Measurements from ENCODE around the gene LHB.
"Not testable (repeated sequence)": the region's sequence is repeated elsewhere in the genome, so short reads cannot be mapped to it uniquely, and the experiment has no call there.

LHB gene

GRCh38 chr19:49059053-49059452 is 42.2 kb upstream of the LHB start:
- Histone ChIP-seq H3K27me3 (ENCODE audit: insufficient read depth, poor library complexity, severe bottlenecking) (peaks cover 66% of the 10 kb centered on the region), H3K4me3 (replicated peaks; ENCODE audit: insufficient read depth, low read length) (no peak overlapping the region), H3K27ac (replicated peaks) (no peak overlapping the region)
- TF ChIP-seq POLR2AphosphoS5 (IDR thresholded peaks at IDR 0.05; ENCODE audit: low read depth) = no peak
- TF ChIP-seq CTCF (IDR thresholded peaks at IDR 0.05; ENCODE audit: insufficient read depth, low read length) = no peak
- no peak for TF ChIP-seq REST (IDR thresholded peaks at IDR 0.05; ENCODE audit: insufficient replicate concordance, low read depth)
- TF ChIP-seq GABPA (IDR thresholded peaks at IDR 0.05; ENCODE audit: low read depth) = no peak
- no peak for TF ChIP-seq SPI1 (IDR thresholded peaks at IDR 0.05; ENCODE audit: borderline replicate concordance, low read depth)
- no peak for DNase-seq (ENCODE audit: low read depth in 1 of 2, low spot score in 1 of 2)

GRCh38 chr19:49058562-49058961 is 41.7 kb upstream of the LHB start:
- Histone ChIP-seq H3K4me3 (replicated peaks; ENCODE audit: insufficient read depth, low read length) (no peak overlapping the region), H3K27me3 (ENCODE audit: insufficient read depth, poor library complexity, severe bottlenecking) (peaks cover 61% of the 10 kb centered on the region), H3K27ac (replicated peaks) (no peak overlapping the region)
- no peak for DNase-seq (ENCODE audit: low read depth in 1 of 2, low spot score in 1 of 2)
- TF ChIP-seq SPI1 (IDR thresholded peaks at IDR 0.05; ENCODE audit: borderline replicate concordance, low read depth) (no peak), POLR2AphosphoS5 (IDR thresholded peaks at IDR 0.05; ENCODE audit: low read depth) (no peak), GABPA (IDR thresholded peaks at IDR 0.05; ENCODE audit: low read depth) (no peak), CTCF (IDR thresholded peaks at IDR 0.05; ENCODE audit: insufficient read depth, low read length) (no peak), REST (IDR thresholded peaks at IDR 0.05; ENCODE audit: insufficient replicate concordance, low read depth) (no peak)

DNA sequence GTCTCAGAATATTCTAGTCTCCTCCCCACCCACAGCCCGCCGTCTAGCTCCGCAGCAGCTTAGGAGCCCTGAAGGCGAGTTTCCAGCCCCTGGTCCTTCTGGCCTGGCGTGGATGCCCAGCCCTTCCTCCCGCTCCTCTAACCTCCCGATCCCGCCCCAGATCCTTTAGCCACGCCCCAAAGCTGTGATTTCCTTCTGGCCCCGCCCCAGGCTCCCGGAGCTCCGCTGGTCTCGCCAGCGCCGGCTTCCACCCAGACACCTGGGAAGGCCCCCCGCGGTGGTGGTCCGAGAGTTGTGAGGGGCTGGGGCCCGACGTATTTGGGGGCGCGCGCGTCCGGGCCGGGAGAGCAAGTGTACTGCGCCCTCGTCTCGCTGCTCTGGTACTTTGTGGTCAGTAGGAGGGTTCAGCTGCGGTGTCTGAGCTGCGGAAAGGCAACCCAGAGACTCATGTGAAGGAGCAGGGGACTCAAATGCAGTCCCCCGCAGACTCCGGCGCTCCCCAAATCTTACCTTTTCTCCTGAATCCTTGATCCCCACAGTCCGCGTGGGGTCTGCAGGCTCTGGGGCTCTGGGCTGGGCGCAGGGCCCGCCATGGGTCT is 40.8 kb upstream of the LHB start, which contains the start of gene CGB7:
Gene CGB7, minus strand, starts transcription at position 114 of the 599 bp plus-strand sequence. CDS start 2,374 bp downstream, outside the sequence.
- Histone ChIP-seq H3K27ac (replicated peaks) (no peak within 1 kb of the TSS), H3K27me3 (ENCODE audit: insufficient read depth, poor library complexity, severe bottlenecking) (peaks cover 54% of the 10 kb centered on the region), H3K4me3 (replicated peaks; ENCODE audit: insufficient read depth, low read length) (no peak within 1 kb of the TSS)
- no peak for DNase-seq (ENCODE audit: low read depth in 1 of 2, low spot score in 1 of 2)
- TF ChIP-seq CTCF (IDR thresholded peaks at IDR 0.05; ENCODE audit: insufficient read depth, low read length) (no peak), SPI1 (IDR thresholded peaks at IDR 0.05; ENCODE audit: borderline replicate concordance, low read depth) (no peak), REST (IDR thresholded peaks at IDR 0.05; ENCODE audit: insufficient replicate concordance, low read depth) (no peak), POLR2AphosphoS5 (IDR thresholded peaks at IDR 0.05; ENCODE audit: low read depth) (no peak), GABPA (IDR thresholded peaks at IDR 0.05; ENCODE audit: low read depth) (no peak)

DNA sequence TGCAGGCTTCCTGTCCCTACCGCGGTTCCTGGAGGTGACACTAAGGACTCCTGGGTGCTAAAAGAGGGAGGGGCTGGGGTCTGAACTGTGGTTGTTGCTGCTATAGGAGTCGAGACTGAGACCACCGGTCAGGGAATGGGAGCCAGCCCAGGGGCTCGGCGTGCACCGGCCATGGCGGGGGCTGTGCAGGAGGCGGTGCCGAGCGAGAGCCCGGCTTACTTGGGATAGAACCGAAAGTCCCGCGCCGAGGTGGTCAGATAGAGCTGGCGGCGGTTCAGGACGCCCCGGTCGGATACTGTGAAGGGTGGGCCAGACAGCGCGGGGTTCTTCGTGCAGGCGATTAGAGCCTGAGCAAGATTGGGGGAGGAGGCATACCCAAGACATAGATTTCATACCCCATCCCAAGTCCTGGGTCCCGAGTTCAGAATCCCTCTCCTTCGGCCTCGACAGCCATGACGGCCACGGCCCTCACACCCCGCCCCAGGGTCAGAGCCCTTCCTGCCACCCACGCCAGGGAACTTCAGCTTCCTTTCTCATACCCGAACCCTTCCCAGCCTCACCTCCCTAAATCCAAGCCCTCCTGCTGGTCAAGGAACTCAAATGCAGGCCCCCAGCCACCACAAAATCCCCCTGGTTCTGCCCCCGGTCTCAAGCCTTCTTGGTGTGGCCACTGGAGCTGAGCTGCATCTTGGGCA is 40.2 kb upstream of the LHB start:
- H3K4me3 ChIP-seq (replicated peaks; ENCODE audit: insufficient read depth, low read length); H3K27ac ChIP-seq (replicated peaks); DNase-seq (ENCODE audit: low read depth in 1 of 2, low spot score in 1 of 2): not testable (repeated sequence)
- H3K27me3 ChIP-seq (ENCODE audit: insufficient read depth, poor library complexity, severe bottlenecking) = peaks cover 52% of the 10 kb centered on the region
